Mesothelial cell of epicardium (in vitro differentiated cells): Measurements from ENCODE around the gene MARK4. TPM values are rescaled to one million over a fixed set of nuclear protein-coding genes. Genes with fewer than 3 reads are reported as not detected.

Source experiments
- DNase-seq, 2 experiments: peaks; one replicate each; pipeline ENCODE4 v3.0.0; 2021; ENCODE audit warnings: low spot score in 2 of 2; ENCODE audit not compliant: unreplicated experiment in 2 of 2
- H3K27ac Mint-ChIP-seq: 2 replicates; pipeline ENCODE4 v1.8.0; 2021; ENCODE audit warnings: mixed read lengths
- H3K27me3 Mint-ChIP-seq: 2 replicates; pipeline ENCODE4 v1.8.0; 2021; ENCODE audit warnings: low read depth, mixed read lengths
- H3K36me3 Mint-ChIP-seq: 2 replicates; pipeline ENCODE4 v1.8.0; 2021; ENCODE audit warnings: mixed read lengths
- H3K4me1 Mint-ChIP-seq: 2 replicates; pipeline ENCODE4 v1.8.0; 2021; ENCODE audit warnings: mixed read lengths
- H3K4me3 Mint-ChIP-seq: 2 replicates; pipeline ENCODE4 v1.8.0; 2021; ENCODE audit warnings: mild to moderate bottlenecking, moderate library complexity, mixed read lengths
- H3K9me3 Mint-ChIP-seq: 2 replicates; pipeline ENCODE4 v1.8.0; 2021; ENCODE audit warnings: mixed read lengths
- total RNA-seq: library from RNA; stranded (reverse); gene quantifications from 3 replicates; pipeline ENCODE4 v1.2.1, GENCODE V29; 2021
- TF ChIP-seq, protein P1 (sequence below): fragments of 200-600 bp; sonication (generic); IDR thresholded peaks from one replicate; pipeline ENCODE4 v1.5.0; 2021; ENCODE audit warnings: antibody characterized with exemption; ENCODE audit not compliant: unreplicated experiment

Gene MARK4
- total RNA-seq, 1 donor from 2014 or later = 63.7 TPM

- Mint-ChIP-seq H3K4me1 (peaks cover 10% of the 10 kb centered on the region), H3K9me3 (no peaks in the 10 kb centered on the region), H3K36me3 (peaks cover 17% of the 10 kb centered on the region), H3K27me3 (no peaks in the 10 kb centered on the region), H3K4me3 (no peak overlapping the region), H3K27ac (no peak overlapping the region)
- TF ChIP-seq, protein P1, sequence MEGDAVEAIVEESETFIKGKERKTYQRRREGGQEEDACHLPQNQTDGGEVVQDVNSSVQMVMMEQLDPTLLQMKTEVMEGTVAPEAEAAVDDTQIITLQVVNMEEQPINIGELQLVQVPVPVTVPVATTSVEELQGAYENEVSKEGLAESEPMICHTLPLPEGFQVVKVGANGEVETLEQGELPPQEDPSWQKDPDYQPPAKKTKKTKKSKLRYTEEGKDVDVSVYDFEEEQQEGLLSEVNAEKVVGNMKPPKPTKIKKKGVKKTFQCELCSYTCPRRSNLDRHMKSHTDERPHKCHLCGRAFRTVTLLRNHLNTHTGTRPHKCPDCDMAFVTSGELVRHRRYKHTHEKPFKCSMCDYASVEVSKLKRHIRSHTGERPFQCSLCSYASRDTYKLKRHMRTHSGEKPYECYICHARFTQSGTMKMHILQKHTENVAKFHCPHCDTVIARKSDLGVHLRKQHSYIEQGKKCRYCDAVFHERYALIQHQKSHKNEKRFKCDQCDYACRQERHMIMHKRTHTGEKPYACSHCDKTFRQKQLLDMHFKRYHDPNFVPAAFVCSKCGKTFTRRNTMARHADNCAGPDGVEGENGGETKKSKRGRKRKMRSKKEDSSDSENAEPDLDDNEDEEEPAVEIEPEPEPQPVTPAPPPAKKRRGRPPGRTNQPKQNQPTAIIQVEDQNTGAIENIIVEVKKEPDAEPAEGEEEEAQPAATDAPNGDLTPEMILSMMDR = no peak
- DNase-seq = no peak
These were observed 52.4 kb downstream of the MARK4 start for GRCh38 chr19:45303269-45304060.

DNA sequence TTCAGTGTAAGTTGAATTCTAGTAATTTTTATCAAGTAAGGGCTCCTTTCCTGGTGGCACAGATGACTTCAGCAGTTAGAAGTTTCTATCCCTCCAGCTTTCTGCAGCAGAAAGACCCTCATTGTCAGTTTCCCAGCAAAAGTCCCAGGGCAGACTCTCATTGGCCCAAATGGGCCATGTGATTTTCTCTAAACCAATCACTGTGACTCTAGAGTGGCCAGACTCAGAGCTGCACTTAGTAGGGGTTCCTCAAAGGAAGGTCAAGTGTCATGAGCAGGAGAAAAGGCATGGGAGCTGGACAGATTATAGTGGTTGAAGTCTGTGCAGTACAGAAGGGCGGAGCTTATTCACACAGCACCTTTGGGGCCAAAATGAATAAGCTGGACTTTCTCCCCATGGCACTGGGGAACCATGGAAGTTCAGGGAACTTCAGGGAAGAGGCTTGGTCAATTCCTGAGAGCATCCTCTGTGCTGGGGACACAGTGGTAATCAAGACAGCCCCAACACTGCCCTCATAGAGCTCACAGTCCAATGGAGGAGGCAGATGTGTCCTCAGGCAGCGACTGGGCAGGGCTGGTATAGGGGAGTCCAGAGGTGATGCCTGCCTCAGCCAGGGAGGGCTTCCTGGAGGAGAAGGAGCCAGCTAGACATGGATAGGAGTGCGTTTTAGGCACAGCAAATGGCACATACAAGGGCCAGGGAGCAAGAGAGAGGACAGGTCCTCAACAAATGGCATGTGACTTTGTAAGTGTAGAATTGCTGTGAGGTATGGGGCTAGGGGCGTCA is 53.3 kb downstream of the MARK4 start:
- H3K27ac Mint-ChIP-seq = no peak overlapping the region
- DNase-seq = no peak
- no peak overlapping the region for H3K4me3 Mint-ChIP-seq
- no peaks in the 10 kb centered on the region for H3K27me3 Mint-ChIP-seq
- peaks cover 10% of the 10 kb centered on the region for H3K4me1 Mint-ChIP-seq
- TF ChIP-seq, protein P1 = no peak
- H3K36me3 Mint-ChIP-seq = peaks cover 13% of the 10 kb centered on the region
- no peaks in the 10 kb centered on the region for H3K9me3 Mint-ChIP-seq

- no peak overlapping the region for H3K27ac Mint-ChIP-seq
- no peaks in the 10 kb centered on the region for H3K27me3 Mint-ChIP-seq
- TF ChIP-seq, protein P1 = no peak
- H3K4me3 Mint-ChIP-seq = no peak overlapping the region
- peaks cover 10% of the 10 kb centered on the region for H3K4me1 Mint-ChIP-seq
- DNase-seq = no peak
- no peaks in the 10 kb centered on the region for H3K9me3 Mint-ChIP-seq
- peaks cover 8% of the 10 kb centered on the region for H3K36me3 Mint-ChIP-seq
These were observed 53.9 kb downstream of the MARK4 start for GRCh38 chr19:45305007-45305406.

DNA sequence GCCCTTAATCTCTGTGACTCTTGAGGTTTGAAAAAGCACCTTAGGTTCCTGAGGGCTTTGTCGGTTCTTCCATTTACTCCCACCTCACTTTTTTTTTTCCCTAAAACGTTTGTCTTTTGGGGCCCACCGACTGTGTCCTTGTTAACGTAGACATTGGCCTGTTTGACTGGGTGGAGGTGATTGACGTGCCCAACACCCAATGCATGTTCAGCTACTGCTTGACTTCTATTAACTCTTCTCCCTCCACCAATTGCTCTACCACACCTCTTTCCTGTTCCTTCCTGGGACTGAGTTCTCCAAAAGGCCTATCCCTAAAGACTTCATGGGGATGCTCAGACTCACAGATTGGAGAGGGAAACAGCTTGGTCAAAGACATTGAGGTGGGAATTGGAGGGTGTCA is 54.4 kb downstream of the MARK4 start:
- Mint-ChIP-seq H3K36me3 (peaks cover 6% of the 10 kb centered on the region), H3K4me3 (no peak overlapping the region), H3K4me1 (peaks cover 10% of the 10 kb centered on the region), H3K27me3 (no peaks in the 10 kb centered on the region), H3K9me3 (no peaks in the 10 kb centered on the region), H3K27ac (no peak overlapping the region)
- TF ChIP-seq, protein P1 = no peak
- no peak for DNase-seq

GRCh38 chr19:45306040-45306439 is 55.0 kb downstream of the MARK4 start:
- TF ChIP-seq, protein P1 = no peak
- no peak overlapping the region for H3K27ac Mint-ChIP-seq
- H3K4me3 Mint-ChIP-seq = no peak overlapping the region
- peaks cover 6% of the 10 kb centered on the region for H3K36me3 Mint-ChIP-seq
- DNase-seq = no peak
- H3K4me1 Mint-ChIP-seq = peaks cover 10% of the 10 kb centered on the region
- H3K9me3 Mint-ChIP-seq = no peaks in the 10 kb centered on the region
- no peaks in the 10 kb centered on the region for H3K27me3 Mint-ChIP-seq
